ENCODE measurements around the gene RPGRIP1L. TPM values are rescaled to one million over a fixed set of nuclear protein-coding genes. Genes with fewer than 3 reads are reported as not detected.

The RPGRIP1L gene
- total RNA-seq, 1 experiment from 2014 or later: 10.3 TPM

DNA sequence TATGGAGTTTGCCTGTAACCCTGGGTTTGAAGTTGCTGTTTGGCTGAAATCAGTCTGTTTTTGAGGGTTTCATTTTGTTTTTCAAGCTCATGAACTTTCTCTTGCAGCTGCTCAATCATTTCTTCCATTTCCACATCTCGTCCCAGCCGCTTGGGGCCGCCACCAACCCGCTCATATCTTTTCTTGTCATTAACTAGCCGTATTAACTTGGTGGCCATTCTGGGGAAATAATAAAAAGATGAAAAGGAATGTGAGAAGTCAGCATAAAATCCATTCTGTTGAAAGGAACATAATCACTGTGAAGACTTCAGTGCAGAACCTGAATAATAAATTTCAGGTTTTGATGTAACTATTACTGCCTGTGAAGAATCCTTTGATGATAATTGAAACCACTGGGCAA is 11.5 kb downstream of the RPGRIP1L start (continued):
- TF ChIP-seq FOSL1 (IDR thresholded peaks at IDR 0.05; ENCODE audit: low read depth) (no peak), RAD21 (IDR thresholded peaks at IDR 0.05; ENCODE audit: low read depth) (no peak)

DNA sequence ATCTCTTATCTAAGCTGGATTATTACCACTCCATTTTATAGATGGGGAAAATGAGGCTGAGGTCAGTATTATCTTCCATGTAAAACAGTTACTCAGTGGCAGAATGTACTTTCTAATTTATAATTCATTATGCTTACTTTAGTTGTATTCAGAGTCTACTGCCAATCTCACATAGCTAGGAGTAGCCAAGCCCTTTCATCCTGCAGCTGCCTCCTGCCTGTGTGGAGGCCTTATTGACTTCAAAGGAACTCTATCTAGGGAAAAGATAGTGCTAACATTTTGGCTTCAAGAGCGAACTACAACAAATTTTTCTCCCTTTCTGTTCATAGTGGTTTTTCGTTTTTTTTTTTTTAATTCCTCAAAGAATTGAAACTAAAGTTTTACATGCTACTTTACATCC is 12.9 kb downstream of the RPGRIP1L start:
- TF ChIP-seq JUND (IDR thresholded peaks at IDR 0.05): no peak
- no peak for TF ChIP-seq TCF7L2 (IDR thresholded peaks at IDR 0.05; ENCODE audit: borderline replicate concordance, extremely low read depth, insufficient read depth, insufficient read length)
- TF ChIP-seq, protein P1, sequence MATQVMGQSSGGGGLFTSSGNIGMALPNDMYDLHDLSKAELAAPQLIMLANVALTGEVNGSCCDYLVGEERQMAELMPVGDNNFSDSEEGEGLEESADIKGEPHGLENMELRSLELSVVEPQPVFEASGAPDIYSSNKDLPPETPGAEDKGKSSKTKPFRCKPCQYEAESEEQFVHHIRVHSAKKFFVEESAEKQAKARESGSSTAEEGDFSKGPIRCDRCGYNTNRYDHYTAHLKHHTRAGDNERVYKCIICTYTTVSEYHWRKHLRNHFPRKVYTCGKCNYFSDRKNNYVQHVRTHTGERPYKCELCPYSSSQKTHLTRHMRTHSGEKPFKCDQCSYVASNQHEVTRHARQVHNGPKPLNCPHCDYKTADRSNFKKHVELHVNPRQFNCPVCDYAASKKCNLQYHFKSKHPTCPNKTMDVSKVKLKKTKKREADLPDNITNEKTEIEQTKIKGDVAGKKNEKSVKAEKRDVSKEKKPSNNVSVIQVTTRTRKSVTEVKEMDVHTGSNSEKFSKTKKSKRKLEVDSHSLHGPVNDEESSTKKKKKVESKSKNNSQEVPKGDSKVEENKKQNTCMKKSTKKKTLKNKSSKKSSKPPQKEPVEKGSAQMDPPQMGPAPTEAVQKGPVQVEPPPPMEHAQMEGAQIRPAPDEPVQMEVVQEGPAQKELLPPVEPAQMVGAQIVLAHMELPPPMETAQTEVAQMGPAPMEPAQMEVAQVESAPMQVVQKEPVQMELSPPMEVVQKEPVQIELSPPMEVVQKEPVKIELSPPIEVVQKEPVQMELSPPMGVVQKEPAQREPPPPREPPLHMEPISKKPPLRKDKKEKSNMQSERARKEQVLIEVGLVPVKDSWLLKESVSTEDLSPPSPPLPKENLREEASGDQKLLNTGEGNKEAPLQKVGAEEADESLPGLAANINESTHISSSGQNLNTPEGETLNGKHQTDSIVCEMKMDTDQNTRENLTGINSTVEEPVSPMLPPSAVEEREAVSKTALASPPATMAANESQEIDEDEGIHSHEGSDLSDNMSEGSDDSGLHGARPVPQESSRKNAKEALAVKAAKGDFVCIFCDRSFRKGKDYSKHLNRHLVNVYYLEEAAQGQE (IDR thresholded peaks at IDR 0.05; ENCODE audit: low read depth): no peak
- no peak for TF ChIP-seq RAD21 (IDR thresholded peaks at IDR 0.05; ENCODE audit: low read depth)
- TF ChIP-seq POLR2A (IDR thresholded peaks at IDR 0.05; ENCODE audit: borderline replicate concordance, extremely low read depth, insufficient read depth, insufficient read length): no peak
- TF ChIP-seq, protein P2, sequence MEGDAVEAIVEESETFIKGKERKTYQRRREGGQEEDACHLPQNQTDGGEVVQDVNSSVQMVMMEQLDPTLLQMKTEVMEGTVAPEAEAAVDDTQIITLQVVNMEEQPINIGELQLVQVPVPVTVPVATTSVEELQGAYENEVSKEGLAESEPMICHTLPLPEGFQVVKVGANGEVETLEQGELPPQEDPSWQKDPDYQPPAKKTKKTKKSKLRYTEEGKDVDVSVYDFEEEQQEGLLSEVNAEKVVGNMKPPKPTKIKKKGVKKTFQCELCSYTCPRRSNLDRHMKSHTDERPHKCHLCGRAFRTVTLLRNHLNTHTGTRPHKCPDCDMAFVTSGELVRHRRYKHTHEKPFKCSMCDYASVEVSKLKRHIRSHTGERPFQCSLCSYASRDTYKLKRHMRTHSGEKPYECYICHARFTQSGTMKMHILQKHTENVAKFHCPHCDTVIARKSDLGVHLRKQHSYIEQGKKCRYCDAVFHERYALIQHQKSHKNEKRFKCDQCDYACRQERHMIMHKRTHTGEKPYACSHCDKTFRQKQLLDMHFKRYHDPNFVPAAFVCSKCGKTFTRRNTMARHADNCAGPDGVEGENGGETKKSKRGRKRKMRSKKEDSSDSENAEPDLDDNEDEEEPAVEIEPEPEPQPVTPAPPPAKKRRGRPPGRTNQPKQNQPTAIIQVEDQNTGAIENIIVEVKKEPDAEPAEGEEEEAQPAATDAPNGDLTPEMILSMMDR (IDR thresholded peaks at IDR 0.05 in 2 of 3, conservative IDR thresholded peaks at IDR 0.05 in 1 of 3; ENCODE audit: borderline replicate concordance in 1 of 3, insufficient read depth in 1 of 3, low read depth in 2 of 3, low read length in 2 of 3): no peak
- TF ChIP-seq CEBPB (IDR thresholded peaks at IDR 0.05; ENCODE audit: low read depth): no peak
- TF ChIP-seq, protein P3, sequence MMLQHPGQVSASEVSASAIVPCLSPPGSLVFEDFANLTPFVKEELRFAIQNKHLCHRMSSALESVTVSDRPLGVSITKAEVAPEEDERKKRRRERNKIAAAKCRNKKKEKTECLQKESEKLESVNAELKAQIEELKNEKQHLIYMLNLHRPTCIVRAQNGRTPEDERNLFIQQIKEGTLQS (IDR thresholded peaks at IDR 0.05): no peak
- no peak for TF ChIP-seq POLR2AphosphoS5 (IDR thresholded peaks at IDR 0.05; ENCODE audit: low read depth, low read length)
- no peak for TF ChIP-seq ZFX (IDR thresholded peaks at IDR 0.05)
- no peak for TF ChIP-seq EZH2phosphoT487 (IDR thresholded peaks at IDR 0.05; ENCODE audit: borderline replicate concordance)
- TF ChIP-seq, protein P4, sequence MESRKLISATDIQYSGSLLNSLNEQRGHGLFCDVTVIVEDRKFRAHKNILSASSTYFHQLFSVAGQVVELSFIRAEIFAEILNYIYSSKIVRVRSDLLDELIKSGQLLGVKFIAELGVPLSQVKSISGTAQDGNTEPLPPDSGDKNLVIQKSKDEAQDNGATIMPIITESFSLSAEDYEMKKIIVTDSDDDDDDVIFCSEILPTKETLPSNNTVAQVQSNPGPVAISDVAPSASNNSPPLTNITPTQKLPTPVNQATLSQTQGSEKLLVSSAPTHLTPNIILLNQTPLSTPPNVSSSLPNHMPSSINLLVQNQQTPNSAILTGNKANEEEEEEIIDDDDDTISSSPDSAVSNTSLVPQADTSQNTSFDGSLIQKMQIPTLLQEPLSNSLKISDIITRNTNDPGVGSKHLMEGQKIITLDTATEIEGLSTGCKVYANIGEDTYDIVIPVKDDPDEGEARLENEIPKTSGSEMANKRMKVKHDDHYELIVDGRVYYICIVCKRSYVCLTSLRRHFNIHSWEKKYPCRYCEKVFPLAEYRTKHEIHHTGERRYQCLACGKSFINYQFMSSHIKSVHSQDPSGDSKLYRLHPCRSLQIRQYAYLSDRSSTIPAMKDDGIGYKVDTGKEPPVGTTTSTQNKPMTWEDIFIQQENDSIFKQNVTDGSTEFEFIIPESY (IDR thresholded peaks at IDR 0.05; ENCODE audit: extremely low read depth, insufficient replicate concordance, low read length): no peak
- no peak for TF ChIP-seq YY1 (IDR thresholded peaks at IDR 0.05; ENCODE audit: extremely low read depth, insufficient replicate concordance, low read depth, low read length)
- H3K36me3 ChIP-seq (ENCODE audit: control insufficient read depth in 1 of 2, insufficient read depth in 2 of 2, low read length in 2 of 2): peaks cover 0 to 5% of the 10 kb centered on the region in 2 experiments; a peak in 2 of 4 replicates
- RAD21 ChIA-PET (ENCODE audit: low non-redundant PET in 1 of 2, low total read pairs in 2 of 2, uncharacterized antibody in 2 of 2, unreplicated experiment in 2 of 2): no interaction called here
- H3K4me3 ChIP-seq (replicated peaks in 1 of 2; ENCODE audit: low read depth in 1 of 2, low read length in 2 of 2): no peak overlapping the region
- H3K27ac ChIP-seq (ENCODE audit: low read depth, low read length): no peak overlapping the region
- no peaks in the 10 kb centered on the region for H3K27me3 ChIP-seq (ENCODE audit: insufficient read depth, low read length)
- H2AFZ ChIP-seq (ENCODE audit: low read depth, low read length, poor library complexity, severe bottlenecking): no peak overlapping the region
- intact Hi-C loops (cut with micrococcal nuclease): no loop called here
- no peaks in the 10 kb centered on the region for H3K9me3 ChIP-seq (ENCODE audit: control insufficient read depth in 1 of 2, insufficient read depth in 1 of 2, low read depth in 1 of 2, low read length in 2 of 2)
- H3K9me2 ChIP-seq (ENCODE audit: insufficient read depth): no peaks in the 10 kb centered on the region
- H3K4me1 ChIP-seq (ENCODE audit: control insufficient read depth in 1 of 2, insufficient read depth in 2 of 2, low read length in 2 of 2): no peaks in the 10 kb centered on the region
- H3K79me2 ChIP-seq (ENCODE audit: insufficient read depth, low read length): no peaks in the 10 kb centered on the region
- BruUV-seq (replicated peaks): no TSS peak
- ATAC-seq: no peak
- CTCF ChIA-PET: no interaction called here
- POLR2A ChIA-PET: no interaction called here
- no peak overlapping the region for H3K4me2 ChIP-seq (ENCODE audit: low read length)
- DNase-seq (ENCODE audit: low read depth, low spot score): no peak
- H4K20me1 ChIP-seq (ENCODE audit: insufficient read depth): no peaks in the 10 kb centered on the region
- H3K9ac ChIP-seq (ENCODE audit: low read length): no peak overlapping the region

Data from HCT116 (cell line).